Erythroblast (primary cell): Measurements from ENCODE around the gene PURA.

Experiments used
- GATA1 ChIP-seq: IDR thresholded peaks from 2 replicates; pipeline ENCODE4 v1.6.1; 2011; ENCODE audit warnings: low read depth, mild to moderate bottlenecking, control low read depth, low read length, moderate library complexity
- POLR2A ChIP-seq: IDR thresholded peaks from 2 replicates; pipeline ENCODE4 v1.6.1; 2011; ENCODE audit warnings: mild to moderate bottlenecking, low read length

DNA sequence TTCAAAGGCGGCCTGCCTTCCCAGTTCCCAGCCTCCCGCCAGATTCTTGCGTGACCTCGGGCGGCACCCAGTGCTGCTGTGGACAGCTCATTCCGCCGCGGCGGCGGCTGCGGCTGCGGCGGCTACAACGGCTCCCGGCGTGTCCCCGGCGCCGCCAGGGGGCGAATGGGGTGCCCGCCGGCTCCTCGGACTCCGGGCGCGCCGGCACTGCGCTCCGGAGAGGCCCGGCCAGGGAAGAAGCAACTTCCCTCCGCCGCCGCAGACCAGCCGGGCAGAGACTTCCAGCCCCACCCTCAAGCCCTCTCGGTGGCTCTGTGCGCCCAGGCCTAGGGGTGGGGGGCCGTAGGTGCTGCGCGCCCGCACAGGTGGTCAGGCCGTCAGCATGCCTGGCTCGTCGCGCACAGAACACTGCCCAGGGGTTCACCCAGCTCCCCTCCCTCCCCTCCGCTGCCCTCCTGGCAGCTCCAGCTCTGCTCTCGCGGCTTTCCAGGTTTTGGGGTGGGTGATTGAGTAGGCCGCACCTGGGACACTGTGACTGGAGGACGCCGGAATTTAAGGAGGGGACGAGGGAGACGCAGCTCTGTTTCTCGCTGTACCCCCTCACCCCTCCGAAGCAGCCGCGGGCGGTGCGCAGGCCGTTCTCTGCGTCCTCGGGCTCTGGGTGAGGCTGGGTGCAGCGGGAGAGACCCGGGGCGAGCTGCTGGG lies 32.1 kb downstream of the PURA start:
- TF ChIP-seq GATA1 (no peak), POLR2A (no peak)
